Loucy (cell line): ENCODE data around the gene GALNT18.

Source experiments
- H2AFZ ChIP-seq: fragments of 200-600 bp; sonication (generic); 2 replicates; pipeline ENCODE4 v1.6.0; 2016; ENCODE audit warnings: antibody characterized with exemption, mild to moderate bottlenecking, low read length, moderate library complexity
- H3F3A ChIP-seq: fragments of 200-600 bp; 2 replicates; pipeline ENCODE4 v1.6.0; 2016; ENCODE audit warnings: antibody characterized with exemption, low read depth, mild to moderate bottlenecking
- H3K27me3 ChIP-seq: fragments of 200-600 bp; sonication (generic); 2 replicates; pipeline ENCODE4 v1.6.1; 2014; ENCODE audit warnings: low read length, mild to moderate bottlenecking; ENCODE audit not compliant: insufficient read depth, poor library complexity, severe bottlenecking
- H3K36me3 ChIP-seq: fragments of 200-600 bp; sonication (generic); 2 replicates; pipeline ENCODE4 v1.6.1; 2016; ENCODE audit warnings: low read length; ENCODE audit not compliant: insufficient read depth
- H3K4me1 ChIP-seq: fragments of 200-600 bp; sonication (generic); 2 replicates; pipeline ENCODE4 v1.5.1; 2014; ENCODE audit warnings: low read length, mild to moderate bottlenecking; ENCODE audit not compliant: insufficient read depth, poor library complexity, severe bottlenecking
- H3K4me2 ChIP-seq: fragments of 200-600 bp; sonication (generic); 2 replicates; pipeline ENCODE4 v1.6.0; 2014; ENCODE audit warnings: antibody characterized with exemption, low read length, low read depth, mild to moderate bottlenecking; ENCODE audit not compliant: poor library complexity, severe bottlenecking
- H3K4me3 ChIP-seq: fragments of 200-600 bp; sonication (generic); 2 replicates; pipeline ENCODE4 v1.5.1; 2014; ENCODE audit warnings: low read length, mild to moderate bottlenecking, mixed read lengths; ENCODE audit not compliant: poor library complexity, severe bottlenecking
- H3K79me2 ChIP-seq: fragments of 200-600 bp; sonication (generic); 2 replicates; pipeline ENCODE4 v1.6.1; 2014; ENCODE audit warnings: low read length; ENCODE audit not compliant: insufficient read depth
- H3K9ac ChIP-seq: fragments of 200-600 bp; sonication (generic); 2 replicates; pipeline ENCODE4 v1.6.0; 2014; ENCODE audit warnings: mild to moderate bottlenecking, low read depth, low read length, moderate library complexity; ENCODE audit not compliant: poor library complexity, severe bottlenecking
- H3K9me2 ChIP-seq: fragments of 200-600 bp; sonication (generic); replicated peaks from 2 replicates; pipeline ENCODE4 v1.6.1; 2016; ENCODE audit warnings: low read depth, low read length, mixed read lengths
- H3K9me3 ChIP-seq: fragments of 200-600 bp; sonication (generic); 2 replicates; pipeline ENCODE4 v1.6.1; 2014; ENCODE audit warnings: mild to moderate bottlenecking, antibody characterized with exemption, low read length, low read depth; ENCODE audit not compliant: insufficient read depth
- H4K20me1 ChIP-seq: fragments of 200-600 bp; sonication (generic); 2 replicates; pipeline ENCODE4 v1.6.0; 2014; ENCODE audit warnings: antibody characterized with exemption, low read length, mild to moderate bottlenecking; ENCODE audit not compliant: insufficient read depth, poor library complexity, severe bottlenecking
- CTCF ChIP-seq: fragments of 200-600 bp; sonication (generic); conservative IDR thresholded peaks from 2 replicates; pipeline ENCODE4 v1.5.1; 2014; ENCODE audit warnings: mild to moderate bottlenecking, antibody characterized with exemption, low read length
- EZH2phosphoT487 ChIP-seq: fragments of 200-600 bp; IDR thresholded peaks from 2 replicates; pipeline ENCODE4 v1.6.1; 2018; ENCODE audit warnings: antibody characterized with exemption, mild to moderate bottlenecking, moderate library complexity, borderline replicate concordance

Gene GALNT18

DNA sequence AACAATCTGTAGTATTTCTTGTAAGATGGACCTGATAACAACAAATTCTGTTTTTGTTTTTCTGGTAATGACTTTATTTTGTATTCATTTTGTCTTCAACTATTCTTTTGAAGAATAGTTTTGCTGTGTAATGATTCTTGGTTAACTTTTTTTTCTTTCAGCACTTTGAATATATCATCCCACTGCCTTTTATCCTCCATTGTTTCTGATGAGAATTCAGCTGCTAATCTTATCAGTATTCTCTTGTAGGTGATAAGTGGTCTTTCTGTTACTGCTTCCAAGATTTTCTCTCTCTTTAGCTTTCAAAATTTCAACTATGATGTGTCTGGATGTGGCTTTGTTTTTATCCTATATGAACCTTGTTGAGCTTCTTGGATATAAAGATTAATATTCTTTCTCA is 21.5 kb downstream of the GALNT18 start:
- H3K79me2 ChIP-seq: no peaks in the 10 kb centered on the region
- no peak overlapping the region for H3K9ac ChIP-seq
- H3K4me1 ChIP-seq: no peaks in the 10 kb centered on the region
- TF ChIP-seq CTCF (no peak), EZH2phosphoT487 (no peak)
- no peaks in the 10 kb centered on the region for H3K9me2 ChIP-seq
- H3F3A ChIP-seq: no peaks in the 10 kb centered on the region
- no peak overlapping the region for H3K4me2 ChIP-seq
- no peaks in the 10 kb centered on the region for H3K9me3 ChIP-seq
- no peaks in the 10 kb centered on the region for H3K36me3 ChIP-seq
- H3K27me3 ChIP-seq: no peaks in the 10 kb centered on the region
- H4K20me1 ChIP-seq: no peaks in the 10 kb centered on the region
- H2AFZ ChIP-seq: no peak overlapping the region
- H3K4me3 ChIP-seq: no peak overlapping the region

DNA sequence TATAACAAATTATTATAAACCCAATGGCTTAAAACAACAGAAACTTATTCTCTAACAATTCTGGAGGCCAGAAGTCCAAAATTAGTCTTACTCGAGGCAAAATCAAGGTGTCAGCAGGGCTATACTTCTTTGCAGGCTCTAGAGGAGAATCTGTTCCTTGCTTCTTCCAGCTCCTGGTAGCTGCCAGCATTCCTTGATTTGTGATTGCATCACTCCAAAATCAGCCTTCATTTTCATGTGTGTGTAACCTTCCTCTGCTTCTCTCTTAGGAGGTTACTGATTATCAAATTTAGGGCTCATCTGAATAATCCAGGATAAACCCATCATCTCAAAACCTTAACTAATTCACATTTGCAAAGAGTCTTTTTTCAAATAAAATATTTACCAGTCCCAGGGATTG is 23.6 kb downstream of the GALNT18 start:
- Histone ChIP-seq H3F3A (no peaks in the 10 kb centered on the region), H3K27me3 (no peaks in the 10 kb centered on the region), H4K20me1 (no peaks in the 10 kb centered on the region), H2AFZ (no peak overlapping the region), H3K4me1 (no peaks in the 10 kb centered on the region), H3K9me3 (no peaks in the 10 kb centered on the region), H3K9me2 (no peaks in the 10 kb centered on the region), H3K36me3 (no peaks in the 10 kb centered on the region), H3K4me3 (no peak overlapping the region), H3K79me2 (no peaks in the 10 kb centered on the region), H3K4me2 (no peak overlapping the region), H3K9ac (no peak overlapping the region)
- TF ChIP-seq CTCF (no peak), EZH2phosphoT487 (no peak)

DNA sequence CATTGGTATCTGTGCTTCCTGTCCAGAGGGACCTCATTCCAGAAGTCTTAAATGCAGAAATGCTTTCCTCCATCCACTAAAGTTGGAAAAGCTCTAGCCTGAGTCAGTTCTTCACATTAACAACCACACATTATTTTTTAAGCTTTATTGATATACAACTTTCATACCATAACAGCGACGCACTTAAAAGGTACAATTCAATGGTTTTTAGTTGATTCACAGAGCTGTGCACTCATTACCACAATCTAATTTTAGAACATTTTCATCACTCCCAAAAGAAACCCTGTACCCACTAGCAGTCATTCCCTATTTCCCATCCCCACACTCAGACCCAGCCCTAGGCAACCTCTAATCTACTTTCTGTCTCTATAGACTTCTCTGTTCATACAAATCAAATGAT is 27.6 kb downstream of the GALNT18 start:
- TF ChIP-seq EZH2phosphoT487: no peak
- no peak for TF ChIP-seq CTCF

More for the DNA sequence above, 27.6 kb downstream of the GALNT18 start:
- Histone ChIP-seq H3K9me3 (no peaks in the 10 kb centered on the region), H3K9ac (no peak overlapping the region), H3K9me2 (no peaks in the 10 kb centered on the region), H3K4me1 (peaks cover 10% of the 10 kb centered on the region), H3K79me2 (no peaks in the 10 kb centered on the region), H3K4me3 (no peak overlapping the region), H3K27me3 (no peaks in the 10 kb centered on the region), H3K4me2 (no peak overlapping the region), H3K36me3 (no peaks in the 10 kb centered on the region), H2AFZ (no peak overlapping the region), H4K20me1 (no peaks in the 10 kb centered on the region), H3F3A (no peaks in the 10 kb centered on the region)
